Breast epithelium (tissue), 3 donors: Measurements from ENCODE around the gene SLC17A2.

Experiments
- POLR2AphosphoS5 ChIP-seq, 3 donors: sonication (generic); formaldehyde crosslinking; IDR thresholded peaks; one replicate each; pipeline ENCODE4 v1.6.1; 2017; ENCODE audit warnings: antibody characterized with exemption in 3 of 3
- TF ChIP-seq, protein P1 (sequence below), 3 donors: fragments of 450-650 bp; IDR thresholded peaks; one replicate each; pipeline ENCODE4 v1.5.1; 2016 to 2017; ENCODE audit warnings: antibody characterized with exemption in 3 of 3, mild to moderate bottlenecking in 3 of 3, moderate library complexity in 3 of 3

DNA sequence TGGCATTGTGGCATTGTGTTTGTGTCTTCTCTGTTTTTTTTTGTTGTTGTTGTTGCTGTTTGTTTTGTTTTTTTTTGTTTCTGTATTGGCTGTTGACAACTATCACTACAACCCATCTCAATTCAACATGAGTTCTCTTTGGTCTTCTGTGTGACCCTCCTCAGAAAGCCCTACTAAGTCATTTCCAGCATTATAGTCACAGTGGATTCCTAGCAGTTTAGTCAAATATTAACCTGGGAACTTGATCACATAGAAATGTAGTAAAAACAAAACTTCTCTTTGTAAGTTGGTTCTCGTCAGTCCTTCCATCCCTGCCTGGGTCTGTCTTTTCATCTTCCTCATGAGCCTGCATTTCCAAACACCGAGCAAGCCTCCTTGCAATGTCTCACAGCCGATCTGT is 16.8 kb downstream of the SLC17A2 start:
- TF ChIP-seq, protein P1, sequence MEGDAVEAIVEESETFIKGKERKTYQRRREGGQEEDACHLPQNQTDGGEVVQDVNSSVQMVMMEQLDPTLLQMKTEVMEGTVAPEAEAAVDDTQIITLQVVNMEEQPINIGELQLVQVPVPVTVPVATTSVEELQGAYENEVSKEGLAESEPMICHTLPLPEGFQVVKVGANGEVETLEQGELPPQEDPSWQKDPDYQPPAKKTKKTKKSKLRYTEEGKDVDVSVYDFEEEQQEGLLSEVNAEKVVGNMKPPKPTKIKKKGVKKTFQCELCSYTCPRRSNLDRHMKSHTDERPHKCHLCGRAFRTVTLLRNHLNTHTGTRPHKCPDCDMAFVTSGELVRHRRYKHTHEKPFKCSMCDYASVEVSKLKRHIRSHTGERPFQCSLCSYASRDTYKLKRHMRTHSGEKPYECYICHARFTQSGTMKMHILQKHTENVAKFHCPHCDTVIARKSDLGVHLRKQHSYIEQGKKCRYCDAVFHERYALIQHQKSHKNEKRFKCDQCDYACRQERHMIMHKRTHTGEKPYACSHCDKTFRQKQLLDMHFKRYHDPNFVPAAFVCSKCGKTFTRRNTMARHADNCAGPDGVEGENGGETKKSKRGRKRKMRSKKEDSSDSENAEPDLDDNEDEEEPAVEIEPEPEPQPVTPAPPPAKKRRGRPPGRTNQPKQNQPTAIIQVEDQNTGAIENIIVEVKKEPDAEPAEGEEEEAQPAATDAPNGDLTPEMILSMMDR (IDR thresholded peaks at IDR 0.05): no peak
- TF ChIP-seq POLR2AphosphoS5 (IDR thresholded peaks at IDR 0.05): no peak
